SK-N-SH (cell line): ENCODE measurements around the gene ROBO1.

Source experiments
- CTCF ChIP-seq: fragments of 200-600 bp; sonication (generic); IDR thresholded peaks from 2 replicates; pipeline ENCODE4 v1.6.1; 2017; ENCODE audit warnings: antibody characterized with exemption, mild to moderate bottlenecking, moderate library complexity
- EP300 ChIP-seq, 2 experiments: IDR thresholded peaks; 2 replicates each; pipeline versions ENCODE4 v1.4.0 to v1.6.1; 2012; ENCODE audit warnings: borderline replicate concordance in 1 of 2, low read depth in 1 of 2, low read length in 1 of 2
- POLR2AphosphoS5 ChIP-seq: IDR thresholded peaks from 2 replicates; pipeline ENCODE4 v1.6.1; 2012; ENCODE audit warnings: low read depth, low read length
- RFX5 ChIP-seq: IDR thresholded peaks from 2 replicates; pipeline ENCODE4 v1.6.1; 2012; ENCODE audit warnings: mild to moderate bottlenecking, improper control_type of control experiment, low read length
- SIN3A ChIP-seq: IDR thresholded peaks from 2 replicates; pipeline ENCODE4 v1.6.1; 2012; ENCODE audit warnings: low read depth, mild to moderate bottlenecking, low read length, moderate library complexity, borderline replicate concordance
- TCF12 ChIP-seq: IDR thresholded peaks from 2 replicates; pipeline ENCODE4 v1.4.0; 2012
- USF2 ChIP-seq: fragments of 150-350 bp; IDR thresholded peaks from 2 replicates; pipeline ENCODE4 v1.6.1; 2017; ENCODE audit warnings: antibody characterized with exemption, low read length, low read depth, borderline replicate concordance
- TF ChIP-seq, protein P1 (sequence below): IDR thresholded peaks from 2 replicates; pipeline ENCODE4 v1.6.1; 2012; ENCODE audit warnings: mild to moderate bottlenecking, low read depth, low read length, moderate library complexity
- TF ChIP-seq, protein P2 (sequence below): IDR thresholded peaks from 2 replicates; pipeline ENCODE4; 2012

DNA sequence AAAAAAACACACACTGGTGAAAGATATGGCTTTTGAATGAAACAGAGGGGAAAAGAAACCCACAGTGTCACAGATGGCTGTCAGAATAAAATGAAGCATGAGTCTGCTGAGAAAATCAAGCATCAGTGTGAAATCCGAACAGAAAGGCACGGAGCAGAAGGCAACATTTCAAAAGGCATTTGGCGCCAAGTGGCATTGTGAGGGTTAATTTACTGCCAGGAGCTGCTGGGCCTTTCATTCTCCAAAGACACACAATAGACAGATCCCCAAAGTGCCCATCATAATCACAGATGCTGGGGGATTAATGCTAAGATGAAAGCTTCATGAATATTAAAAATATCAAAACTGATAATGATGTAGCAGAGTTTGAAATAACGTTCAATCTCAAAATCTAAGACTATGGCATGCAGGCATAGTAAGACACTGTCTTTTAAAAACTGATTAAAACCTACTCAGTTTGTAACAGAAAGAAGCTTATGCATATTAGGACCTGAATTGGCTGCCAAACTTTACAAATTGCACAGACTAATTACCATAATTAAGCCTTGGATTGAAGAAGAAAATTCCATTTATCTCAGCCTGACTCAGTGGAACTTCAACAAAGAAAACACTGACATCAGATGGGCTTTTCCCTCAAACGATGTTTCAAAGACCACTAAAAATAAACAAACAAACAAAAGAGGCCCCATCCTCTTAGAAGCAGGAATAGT, 589.2 kb downstream of the ROBO1 start:
- TF ChIP-seq RFX5 (no peak), USF2 (no peak), CTCF (no peak), POLR2AphosphoS5 (no peak), SIN3A (no peak), EP300 (IDR thresholded peaks at IDR 0.05; ENCODE audit: borderline replicate concordance in 1 of 2, low read depth in 1 of 2, low read length in 1 of 2) (no peak), TCF12 (no peak)
- TF ChIP-seq, protein P1, sequence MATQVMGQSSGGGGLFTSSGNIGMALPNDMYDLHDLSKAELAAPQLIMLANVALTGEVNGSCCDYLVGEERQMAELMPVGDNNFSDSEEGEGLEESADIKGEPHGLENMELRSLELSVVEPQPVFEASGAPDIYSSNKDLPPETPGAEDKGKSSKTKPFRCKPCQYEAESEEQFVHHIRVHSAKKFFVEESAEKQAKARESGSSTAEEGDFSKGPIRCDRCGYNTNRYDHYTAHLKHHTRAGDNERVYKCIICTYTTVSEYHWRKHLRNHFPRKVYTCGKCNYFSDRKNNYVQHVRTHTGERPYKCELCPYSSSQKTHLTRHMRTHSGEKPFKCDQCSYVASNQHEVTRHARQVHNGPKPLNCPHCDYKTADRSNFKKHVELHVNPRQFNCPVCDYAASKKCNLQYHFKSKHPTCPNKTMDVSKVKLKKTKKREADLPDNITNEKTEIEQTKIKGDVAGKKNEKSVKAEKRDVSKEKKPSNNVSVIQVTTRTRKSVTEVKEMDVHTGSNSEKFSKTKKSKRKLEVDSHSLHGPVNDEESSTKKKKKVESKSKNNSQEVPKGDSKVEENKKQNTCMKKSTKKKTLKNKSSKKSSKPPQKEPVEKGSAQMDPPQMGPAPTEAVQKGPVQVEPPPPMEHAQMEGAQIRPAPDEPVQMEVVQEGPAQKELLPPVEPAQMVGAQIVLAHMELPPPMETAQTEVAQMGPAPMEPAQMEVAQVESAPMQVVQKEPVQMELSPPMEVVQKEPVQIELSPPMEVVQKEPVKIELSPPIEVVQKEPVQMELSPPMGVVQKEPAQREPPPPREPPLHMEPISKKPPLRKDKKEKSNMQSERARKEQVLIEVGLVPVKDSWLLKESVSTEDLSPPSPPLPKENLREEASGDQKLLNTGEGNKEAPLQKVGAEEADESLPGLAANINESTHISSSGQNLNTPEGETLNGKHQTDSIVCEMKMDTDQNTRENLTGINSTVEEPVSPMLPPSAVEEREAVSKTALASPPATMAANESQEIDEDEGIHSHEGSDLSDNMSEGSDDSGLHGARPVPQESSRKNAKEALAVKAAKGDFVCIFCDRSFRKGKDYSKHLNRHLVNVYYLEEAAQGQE: no peak
- TF ChIP-seq, protein P2, sequence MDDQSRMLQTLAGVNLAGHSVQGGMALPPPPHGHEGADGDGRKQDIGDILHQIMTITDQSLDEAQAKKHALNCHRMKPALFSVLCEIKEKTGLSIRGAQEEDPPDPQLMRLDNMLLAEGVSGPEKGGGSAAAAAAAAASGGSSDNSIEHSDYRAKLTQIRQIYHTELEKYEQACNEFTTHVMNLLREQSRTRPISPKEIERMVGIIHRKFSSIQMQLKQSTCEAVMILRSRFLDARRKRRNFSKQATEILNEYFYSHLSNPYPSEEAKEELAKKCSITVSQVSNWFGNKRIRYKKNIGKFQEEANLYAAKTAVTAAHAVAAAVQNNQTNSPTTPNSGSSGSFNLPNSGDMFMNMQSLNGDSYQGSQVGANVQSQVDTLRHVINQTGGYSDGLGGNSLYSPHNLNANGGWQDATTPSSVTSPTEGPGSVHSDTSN: no peak
